NCI-H748 treated with DMSO at 0.1 percent for 48 hours (cell line): Measurements from ENCODE around the gene DGCR6.
"Not testable (repeated sequence)": the region's sequence is repeated elsewhere in the genome, so short reads cannot be mapped to it uniquely, and the experiment has no call there.

Source experiments
- DNase-seq: peaks from one replicate; lab custom pipeline; 2025; lab: John Stamatoyannopoulos, UW

The DGCR6 gene

GRCh38 chr22:18961201-18961600 is 55.1 kb downstream of the DGCR6 start:
- DNase-seq, result not testable (repeated sequence)
